Peyer's patch (tissue), 4 donors: ENCODE results near the gene GC.

Experiments
- CTCF ChIP-seq, 6 experiments: fragments of 450-650 bp in 4 of 6; fragments of 200-600 bp in 2 of 6; sonication (generic) in 1 of 6; IDR thresholded peaks; one replicate each; pipeline ENCODE4 v1.5.1; 2017 to 2019; ENCODE audit warnings: antibody characterized with exemption in 6 of 6, mild to moderate bottlenecking in 3 of 6, moderate library complexity in 1 of 6
- POLR2A ChIP-seq, 2 donors: fragments of 450-650 bp; IDR thresholded peaks; one replicate each; pipeline ENCODE4 v1.5.1; 2017; ENCODE audit warnings: antibody characterized with exemption in 2 of 2, mild to moderate bottlenecking in 2 of 2, moderate library complexity in 2 of 2

- TF ChIP-seq CTCF (IDR thresholded peaks at IDR 0.05) (peak in 1 of 6 experiments; percentile 11), POLR2A (IDR thresholded peaks at IDR 0.05) (no peak)
Observed at GRCh38 chr4:71772592-71772991, 11.3 kb downstream of the GC start.
